ENCODE data around the gene FOXO3B. TPM values are rescaled to one million over a fixed set of nuclear protein-coding genes. Genes with fewer than 3 reads are reported as not detected.
A peak's percentile ranks its signal among the peaks of the same experiment; 100 is the strongest.
"Not testable (repeated sequence)": the region's sequence is repeated elsewhere in the genome, so short reads cannot be mapped to it uniquely, and the experiment has no call there.

FOXO3B gene
- total RNA-seq: 3.4 TPM
- 1 to 10 TPM; 1.6 to 4.1 (median 3.6) TPM for polyA plus RNA-seq (ENCODE audit: insufficient read depth in 1 of 8, insufficient read length in 8 of 8, low replicate concordance in 1 of 8)
- long read RNA-seq, donor 1: 0 reads
- long read RNA-seq, donor 2: 0 reads
- long read RNA-seq, donor 3, partial matches to known transcripts: 0 of 1 reads
- long read RNA-seq, donor 3, other reads (novel, unspliced or antisense): 0 of 1 reads
- long read RNA-seq, donor 4, partial matches to known transcripts: 0 of 2 reads
- long read RNA-seq, donor 4, other reads (novel, unspliced or antisense): 0 of 2 reads
- long read RNA-seq, donor 5, transcript FOXO3B-201 (1 exons, 1,928 nt): major isoform, 5 of 5 reads
- long read RNA-seq, donor 5, partial matches to known transcripts: 0 of 5 reads
- long read RNA-seq, donor 5, other reads (novel, unspliced or antisense): 0 of 5 reads
- long read RNA-seq, donor 6, partial matches to known transcripts: 0 of 1 reads
- long read RNA-seq, donor 6, other reads (novel, unspliced or antisense): 0 of 1 reads
- long read RNA-seq, donor 7, partial matches to known transcripts: 0 of 2 reads
- long read RNA-seq, donor 7, other reads (novel, unspliced or antisense): 0 of 2 reads
- long read RNA-seq, donor 8, partial matches to known transcripts: 0 of 2 reads
- long read RNA-seq, donor 8, other reads (novel, unspliced or antisense): 0 of 2 reads
- long read RNA-seq, donor 9, partial matches to known transcripts: 0 of 1 reads
- long read RNA-seq, donor 9, other reads (novel, unspliced or antisense): 0 of 1 reads
- long read RNA-seq, donor 10, partial matches to known transcripts: 0 of 3 reads
- long read RNA-seq, donor 10, other reads (novel, unspliced or antisense): 0 of 3 reads
- long read RNA-seq, donor 11, partial matches to known transcripts: 0 of 2 reads
- long read RNA-seq, donor 11, other reads (novel, unspliced or antisense): 0 of 2 reads

DNA sequence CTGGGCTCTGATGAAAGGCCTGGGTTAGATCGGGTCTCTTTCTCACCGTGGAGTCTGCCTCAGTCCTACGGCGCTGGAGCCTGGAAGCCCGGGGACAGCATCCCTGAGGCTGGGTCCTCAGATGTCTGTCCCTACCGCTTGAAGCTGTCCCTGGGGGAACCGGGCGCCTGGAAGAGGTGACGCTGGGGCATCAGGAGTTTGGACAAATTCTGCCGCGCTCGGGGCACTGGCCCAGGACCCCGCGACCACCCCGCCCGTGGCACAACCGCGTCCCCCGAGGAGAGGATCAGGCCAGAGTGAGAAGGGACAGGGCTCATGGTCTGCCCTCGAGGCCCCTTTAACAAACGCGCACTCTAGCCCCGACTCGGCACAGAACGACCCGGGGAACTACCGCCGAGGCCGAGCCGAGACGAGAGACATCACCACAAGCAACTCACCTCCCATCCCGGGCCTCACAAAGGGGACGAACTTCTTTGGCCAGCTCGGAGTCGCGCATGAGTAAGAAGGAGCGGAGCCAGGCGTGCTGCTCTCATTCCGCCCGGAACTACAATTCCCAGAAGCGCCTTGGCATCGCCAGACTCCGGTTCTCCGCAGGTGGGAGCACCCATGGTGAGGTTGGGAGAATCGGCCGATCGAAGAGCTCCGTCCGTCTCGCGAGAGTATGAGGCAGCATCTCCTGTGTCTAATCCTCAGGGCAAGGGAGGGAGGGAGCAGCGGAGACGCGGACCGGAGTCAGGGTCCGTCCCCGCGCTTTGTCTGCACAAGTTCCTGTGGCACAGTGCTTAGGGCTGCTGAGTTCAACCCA lies at the start of gene FOXO3B:
Gene FOXO3B, minus strand, starts transcription at position 548 of the 805 bp plus-strand sequence. CDS start 663 bp downstream, outside the sequence.
- not testable (repeated sequence) for H3K27me3 ChIP-seq (ENCODE audit: control insufficient read depth, insufficient read depth, low read length); H3K9me3 ChIP-seq (replicated peaks; ENCODE audit: control insufficient read depth, low read depth, low read length); H3K4me1 ChIP-seq (ENCODE audit: control insufficient read depth, insufficient read depth, low read length); H3K36me3 ChIP-seq (ENCODE audit: control insufficient read depth, insufficient read depth, low read length)
- 0% methylated on average over 25 of the region's 58 CpGs for WGBS (ENCODE audit: insufficient coverage)
- peak; percentile 97 for DNase-seq
- Histone ChIP-seq H3K4me3 (ENCODE audit: low read length) (peak within 1 kb of the TSS; percentile 47), H3K27ac (ENCODE audit: low read length) (peak within 1 kb of the TSS; percentile 55)

DNA sequence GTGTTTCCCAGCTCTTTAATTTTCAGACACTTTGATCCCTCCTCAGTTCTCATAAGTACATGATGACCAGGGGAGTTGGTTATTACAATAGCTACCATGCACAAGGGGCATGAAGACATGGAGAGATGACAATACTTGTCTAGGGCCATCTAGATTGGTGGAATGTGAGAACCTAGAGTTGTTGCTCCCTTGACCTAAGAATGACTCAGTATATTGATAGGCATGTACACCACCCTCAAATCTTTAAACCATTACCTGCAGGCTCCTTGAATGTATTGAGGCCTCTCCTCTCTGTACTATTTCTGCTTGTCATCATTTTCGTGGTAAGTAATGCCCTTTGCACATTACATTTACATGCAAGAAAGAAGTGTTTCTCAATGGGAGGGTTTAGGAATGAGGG lies 41.4 kb upstream of the FOXO3B start:
- not testable (repeated sequence) for H3K4me3 ChIP-seq (ENCODE audit: low read length); H3K27ac ChIP-seq (ENCODE audit: low read length); H3K36me3 ChIP-seq (ENCODE audit: control insufficient read depth, insufficient read depth, low read length); H3K4me1 ChIP-seq (ENCODE audit: control insufficient read depth, insufficient read depth, low read length); H3K27me3 ChIP-seq (ENCODE audit: control insufficient read depth, insufficient read depth, low read length); DNase-seq; H3K9me3 ChIP-seq (replicated peaks; ENCODE audit: control insufficient read depth, low read depth, low read length)
- WGBS (ENCODE audit: insufficient coverage): no CpG with 5 or more reads among the region's 1 CpG

DNA sequence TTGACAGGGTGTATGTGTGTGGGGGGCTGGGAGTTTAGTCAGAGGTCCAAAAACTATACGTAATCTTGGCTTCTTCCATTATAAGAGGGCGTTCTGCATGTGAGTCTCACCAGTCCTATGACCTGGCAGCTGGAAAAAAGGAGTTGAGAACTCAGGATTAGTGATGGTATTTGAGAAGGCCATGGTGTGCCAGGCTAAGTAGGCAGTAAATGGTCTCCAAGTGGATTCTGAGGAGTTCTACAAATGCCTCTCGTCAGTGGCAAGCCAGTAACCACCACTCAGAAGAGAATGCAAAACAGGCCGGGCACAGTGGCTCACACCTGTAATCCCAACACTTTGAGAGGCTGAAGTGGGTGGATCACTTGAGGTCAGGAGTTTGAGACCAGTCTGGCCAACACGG lies 40.5 kb upstream of the FOXO3B start:
- 89% methylated on average over 2 of the region's 5 CpGs for WGBS (ENCODE audit: insufficient coverage)
- not testable (repeated sequence) for H3K27me3 ChIP-seq (ENCODE audit: control insufficient read depth, insufficient read depth, low read length); DNase-seq; H3K36me3 ChIP-seq (ENCODE audit: control insufficient read depth, insufficient read depth, low read length); H3K4me3 ChIP-seq (ENCODE audit: low read length); H3K9me3 ChIP-seq (replicated peaks; ENCODE audit: control insufficient read depth, low read depth, low read length); H3K27ac ChIP-seq (ENCODE audit: low read length); H3K4me1 ChIP-seq (ENCODE audit: control insufficient read depth, insufficient read depth, low read length)

DNA sequence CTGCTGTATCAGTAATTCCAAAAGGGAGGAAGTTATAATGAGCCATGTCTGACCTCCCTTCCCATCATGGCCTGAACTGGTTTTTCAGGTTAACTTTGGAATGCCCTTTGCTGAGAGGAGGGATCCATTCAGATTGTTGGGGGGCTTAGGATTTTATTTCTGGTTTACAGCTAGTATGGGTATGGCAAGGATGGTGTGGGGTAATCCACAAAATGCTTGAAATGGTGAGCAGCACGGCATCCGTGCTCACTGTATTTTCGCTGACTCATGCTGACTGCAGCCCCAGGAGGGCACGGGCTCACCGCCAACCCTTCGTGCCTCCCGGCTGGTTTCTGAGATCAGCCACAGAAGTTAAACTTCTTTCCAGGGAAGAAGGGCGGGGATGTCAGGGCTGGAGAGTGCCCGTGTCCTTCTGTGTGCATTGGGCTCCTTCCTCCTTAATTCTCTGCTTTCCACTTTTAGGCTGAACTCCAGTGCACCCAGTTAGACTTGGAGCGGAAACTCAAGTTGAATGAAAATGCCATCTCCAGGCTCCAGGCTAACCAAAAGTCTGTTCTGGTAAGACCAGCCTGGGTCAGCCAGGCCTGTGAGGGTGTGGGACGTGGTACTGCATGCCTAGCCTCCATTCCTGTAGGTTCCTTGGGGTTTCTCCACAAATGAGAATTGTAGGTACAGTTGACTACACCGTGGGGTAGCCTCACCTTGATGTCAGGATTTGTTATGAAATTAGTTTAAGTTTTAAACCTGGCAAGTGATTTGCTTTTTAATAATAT lies 39.8 kb upstream of the FOXO3B start:
- H3K27me3 ChIP-seq (ENCODE audit: control insufficient read depth, insufficient read depth, low read length); H3K4me1 ChIP-seq (ENCODE audit: control insufficient read depth, insufficient read depth, low read length); H3K27ac ChIP-seq (ENCODE audit: low read length); H3K9me3 ChIP-seq (replicated peaks; ENCODE audit: control insufficient read depth, low read depth, low read length); H3K4me3 ChIP-seq (ENCODE audit: low read length); DNase-seq; H3K36me3 ChIP-seq (ENCODE audit: control insufficient read depth, insufficient read depth, low read length): not testable (repeated sequence)
- WGBS (ENCODE audit: insufficient coverage): no CpG with 5 or more reads among the region's 12 CpGs

DNA sequence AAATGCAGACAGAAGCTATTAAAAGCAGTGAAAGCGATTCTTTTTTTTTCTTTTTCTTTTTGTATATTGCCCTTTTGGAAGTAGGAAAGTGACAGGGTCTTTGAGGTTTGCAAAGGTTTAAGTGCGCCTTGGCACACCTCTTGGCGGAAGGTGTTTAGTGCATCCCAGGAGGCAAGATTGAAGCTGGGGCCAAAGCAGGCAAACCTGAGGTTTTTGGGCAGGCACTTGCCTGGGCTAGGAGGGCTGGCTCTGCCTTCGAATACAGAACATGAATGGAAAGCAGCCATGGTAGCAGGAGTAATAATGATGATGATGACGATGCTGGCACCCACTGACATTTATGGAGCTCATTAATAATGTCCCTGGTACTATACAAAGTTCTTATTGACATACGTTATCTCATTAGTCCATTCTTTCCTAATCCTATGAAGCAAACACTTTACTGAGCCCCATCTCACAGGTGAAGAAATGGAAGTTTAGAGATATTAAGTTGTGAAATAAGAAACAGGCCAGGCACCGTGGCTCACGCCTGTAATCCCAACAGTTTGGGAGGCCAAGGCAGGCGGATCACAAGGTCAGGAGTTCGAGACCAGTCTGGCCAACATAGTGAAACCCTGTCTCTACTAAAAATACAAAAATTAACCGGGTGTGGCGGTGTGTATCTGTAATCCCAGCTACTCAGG lies 37.5 kb upstream of the FOXO3B start:
- H3K27ac ChIP-seq (ENCODE audit: low read length): peak overlapping the region; percentile 51
- H3K9me3 ChIP-seq (replicated peaks; ENCODE audit: control insufficient read depth, low read depth, low read length); H3K36me3 ChIP-seq (ENCODE audit: control insufficient read depth, insufficient read depth, low read length); H3K27me3 ChIP-seq (ENCODE audit: control insufficient read depth, insufficient read depth, low read length); H3K4me1 ChIP-seq (ENCODE audit: control insufficient read depth, insufficient read depth, low read length); DNase-seq; H3K4me3 ChIP-seq (ENCODE audit: low read length): not testable (repeated sequence)
- WGBS (ENCODE audit: insufficient coverage): 52% methylated on average over 3 of the region's 12 CpGs

DNA sequence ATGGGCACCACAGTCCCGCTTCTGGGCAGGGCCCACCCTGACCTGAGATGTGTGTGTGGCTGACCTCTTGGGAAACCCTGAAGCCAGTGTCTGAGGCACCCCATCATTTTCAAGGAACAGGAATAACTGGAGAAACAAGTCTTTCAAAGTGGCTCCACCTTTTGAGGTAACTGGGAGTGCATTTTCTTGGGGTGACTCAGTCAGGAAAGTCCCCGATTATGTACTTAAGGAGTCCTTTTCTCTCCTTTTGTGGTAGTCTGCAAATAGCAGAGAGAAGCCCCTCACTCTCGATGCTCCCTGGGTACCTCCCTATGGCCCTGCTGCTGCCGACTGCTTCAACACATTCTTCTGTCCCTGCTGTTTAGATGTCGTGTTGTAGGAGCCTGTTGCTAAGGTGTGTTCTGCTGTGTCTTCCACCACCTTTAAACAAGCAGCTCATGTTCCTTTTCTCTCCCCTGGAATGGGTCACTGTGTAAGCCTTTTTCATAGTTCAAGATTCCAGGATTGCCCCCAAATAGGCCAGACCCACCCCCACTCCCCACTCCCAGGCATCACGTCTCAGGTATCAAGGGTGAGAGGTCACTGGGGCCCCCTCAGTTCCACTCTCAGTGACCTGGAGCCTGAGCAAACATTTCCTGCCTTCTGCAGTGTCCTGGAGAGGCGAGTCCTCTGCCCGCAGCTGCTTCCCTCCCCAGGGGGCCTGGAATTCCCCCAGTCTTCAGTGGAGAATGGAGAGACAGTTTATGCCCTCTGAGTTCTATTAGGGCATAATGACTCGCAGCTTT lies 36.7 kb upstream of the FOXO3B start:
- no CpG with 5 or more reads among the region's 9 CpGs for WGBS (ENCODE audit: insufficient coverage)
- not testable (repeated sequence) for H3K4me1 ChIP-seq (ENCODE audit: control insufficient read depth, insufficient read depth, low read length); H3K27me3 ChIP-seq (ENCODE audit: control insufficient read depth, insufficient read depth, low read length); H3K4me3 ChIP-seq (ENCODE audit: low read length); DNase-seq; H3K36me3 ChIP-seq (ENCODE audit: control insufficient read depth, insufficient read depth, low read length); H3K9me3 ChIP-seq (replicated peaks; ENCODE audit: control insufficient read depth, low read depth, low read length)
- H3K27ac ChIP-seq (ENCODE audit: low read length): peak overlapping the region; percentile 29

DNA sequence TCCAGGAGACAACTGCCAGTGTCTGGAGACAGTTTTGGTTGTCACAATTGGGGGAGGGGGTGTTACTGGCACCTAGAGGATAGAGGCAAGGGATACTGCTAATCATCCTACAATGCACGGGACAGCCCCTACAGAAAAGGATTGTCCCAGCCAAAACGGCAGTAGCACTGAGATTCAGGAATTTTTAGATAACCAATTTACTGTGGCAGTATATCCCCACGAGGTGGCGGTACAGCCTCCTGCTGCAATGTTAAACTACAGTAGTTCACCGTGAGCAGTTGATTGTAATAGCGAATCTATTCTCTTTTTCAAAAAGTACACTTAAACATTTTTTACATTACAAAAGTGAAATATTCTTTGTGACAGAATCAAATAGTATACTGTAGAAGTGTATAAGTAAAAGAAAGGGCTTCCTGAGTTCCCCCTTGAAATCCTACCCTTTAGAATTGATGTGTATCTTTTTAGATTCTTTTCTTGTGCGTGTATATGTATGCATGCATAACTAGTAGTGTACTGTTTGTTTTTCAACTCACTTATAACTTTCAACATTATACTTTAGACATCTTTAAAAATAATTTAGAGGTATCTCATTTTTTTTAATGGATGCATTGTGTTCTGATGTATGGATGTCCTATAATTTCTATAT lies 30.4 kb upstream of the FOXO3B start:
- DNase-seq: peak; percentile 70
- not testable (repeated sequence) for H3K4me3 ChIP-seq (ENCODE audit: low read length); H3K4me1 ChIP-seq (ENCODE audit: control insufficient read depth, insufficient read depth, low read length)

DNA sequence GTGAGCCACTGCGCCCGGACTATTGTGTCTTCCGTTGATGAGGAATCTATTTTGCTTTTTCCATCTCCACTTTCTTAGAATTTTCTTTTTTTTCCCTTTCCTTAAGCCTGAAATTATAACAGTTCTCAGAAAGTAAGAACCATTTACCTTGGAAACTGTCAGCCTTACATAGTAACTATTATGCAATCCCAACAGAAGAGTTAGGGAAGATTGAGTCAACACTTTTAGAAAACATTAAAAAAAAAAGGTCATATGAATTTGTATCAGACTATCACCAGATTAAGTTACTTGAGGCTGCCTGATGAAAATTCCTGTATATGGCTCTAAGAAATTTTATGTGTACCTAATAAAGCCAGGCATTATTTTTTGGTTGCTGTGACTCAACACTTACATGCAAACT lies 26.1 kb upstream of the FOXO3B start:
- 100% methylated on average over 3 of the region's 3 CpGs for WGBS (ENCODE audit: insufficient coverage)
- H3K27me3 ChIP-seq (ENCODE audit: control insufficient read depth, insufficient read depth, low read length); H3K36me3 ChIP-seq (ENCODE audit: control insufficient read depth, insufficient read depth, low read length); DNase-seq; H3K27ac ChIP-seq (ENCODE audit: low read length); H3K4me3 ChIP-seq (ENCODE audit: low read length); H3K9me3 ChIP-seq (replicated peaks; ENCODE audit: control insufficient read depth, low read depth, low read length); H3K4me1 ChIP-seq (ENCODE audit: control insufficient read depth, insufficient read depth, low read length): not testable (repeated sequence)

More for the DNA sequence above, 30.4 kb upstream of the FOXO3B start:
- H3K27ac ChIP-seq (ENCODE audit: low read length); H3K27me3 ChIP-seq (ENCODE audit: control insufficient read depth, insufficient read depth, low read length); H3K36me3 ChIP-seq (ENCODE audit: control insufficient read depth, insufficient read depth, low read length); H3K9me3 ChIP-seq (replicated peaks; ENCODE audit: control insufficient read depth, low read depth, low read length): not testable (repeated sequence)
- WGBS (ENCODE audit: insufficient coverage): no CpG with 5 or more reads among the region's 7 CpGs
